GM21576 (cell line): ENCODE measurements around the gene TCHHL1.

Experiments used
- ATAC-seq: cut with Tn5 transposase; IDR thresholded peaks from one replicate; pipeline ENCODE4 v1.9.1; 2021; ENCODE audit warnings: mild to moderate bottlenecking, moderate library complexity; ENCODE audit not compliant: unreplicated experiment

The TCHHL1 gene

GRCh38 chr1:152039886-152040285 lies 49.0 kb downstream of the TCHHL1 start:
- ATAC-seq, result no peak

GRCh38 chr1:152039461-152039860 lies 49.4 kb downstream of the TCHHL1 start:
- no peak for ATAC-seq

GRCh38 chr1:152038871-152039270 lies 50.0 kb downstream of the TCHHL1 start:
- ATAC-seq, result no peak

DNA sequence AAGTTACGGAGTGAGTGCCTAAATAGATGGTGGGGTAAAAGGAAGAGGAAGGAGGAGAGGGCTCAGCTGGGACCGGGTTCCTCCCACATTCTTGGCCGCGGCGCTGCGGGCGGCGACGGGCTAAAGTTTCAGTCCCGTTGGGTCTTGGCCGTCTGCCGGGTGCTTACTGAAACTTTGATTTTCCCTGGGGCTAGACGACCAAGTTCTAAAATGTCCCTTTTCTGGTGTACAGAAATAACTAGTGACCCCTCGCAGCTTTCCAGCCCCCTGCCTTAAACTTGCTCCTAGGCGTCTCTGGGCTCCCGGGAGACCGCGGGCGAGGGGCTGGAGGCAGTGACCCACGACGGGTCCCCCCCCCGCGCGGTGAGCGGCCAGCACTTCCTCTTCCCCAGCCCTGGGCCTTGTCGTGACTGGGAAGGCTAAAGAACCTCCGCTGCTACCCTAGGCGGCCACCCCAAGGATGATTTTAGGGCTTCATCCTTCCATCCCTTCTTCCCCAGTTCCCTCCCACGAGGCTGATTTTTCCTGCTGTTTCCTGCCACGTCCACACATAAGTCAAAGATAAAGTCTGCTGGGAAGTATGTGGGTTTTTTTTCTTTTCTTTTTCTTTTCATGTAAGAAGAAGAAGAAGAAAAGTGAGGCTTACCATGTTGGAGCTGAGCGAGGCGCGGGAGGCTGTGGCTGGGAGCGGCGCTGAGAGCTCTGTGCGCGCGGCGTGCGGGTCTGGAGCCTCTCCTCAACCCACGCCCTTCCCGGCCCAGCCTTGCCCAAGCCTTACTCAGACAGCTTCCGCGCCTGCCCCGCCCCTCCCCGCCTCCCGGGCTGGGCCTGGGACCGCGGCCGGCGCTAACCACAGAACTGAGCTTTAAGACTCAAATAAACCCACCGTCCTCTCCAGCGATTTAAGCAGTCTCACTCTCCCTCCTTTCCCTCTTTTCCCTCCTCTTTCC lies 52.3 kb downstream of the TCHHL1 start, which contains the start of gene S100A11:
S100A11 (minus strand) TSS at position 738 of the 950 bp plus-strand sequence; CDS start at position 649, 89 bp downstream.
- peak; percentile 41 for ATAC-seq

- ATAC-seq, result no peak
These were observed 53.2 kb downstream of the TCHHL1 start for GRCh38 chr1:152035539-152036266.

DNA sequence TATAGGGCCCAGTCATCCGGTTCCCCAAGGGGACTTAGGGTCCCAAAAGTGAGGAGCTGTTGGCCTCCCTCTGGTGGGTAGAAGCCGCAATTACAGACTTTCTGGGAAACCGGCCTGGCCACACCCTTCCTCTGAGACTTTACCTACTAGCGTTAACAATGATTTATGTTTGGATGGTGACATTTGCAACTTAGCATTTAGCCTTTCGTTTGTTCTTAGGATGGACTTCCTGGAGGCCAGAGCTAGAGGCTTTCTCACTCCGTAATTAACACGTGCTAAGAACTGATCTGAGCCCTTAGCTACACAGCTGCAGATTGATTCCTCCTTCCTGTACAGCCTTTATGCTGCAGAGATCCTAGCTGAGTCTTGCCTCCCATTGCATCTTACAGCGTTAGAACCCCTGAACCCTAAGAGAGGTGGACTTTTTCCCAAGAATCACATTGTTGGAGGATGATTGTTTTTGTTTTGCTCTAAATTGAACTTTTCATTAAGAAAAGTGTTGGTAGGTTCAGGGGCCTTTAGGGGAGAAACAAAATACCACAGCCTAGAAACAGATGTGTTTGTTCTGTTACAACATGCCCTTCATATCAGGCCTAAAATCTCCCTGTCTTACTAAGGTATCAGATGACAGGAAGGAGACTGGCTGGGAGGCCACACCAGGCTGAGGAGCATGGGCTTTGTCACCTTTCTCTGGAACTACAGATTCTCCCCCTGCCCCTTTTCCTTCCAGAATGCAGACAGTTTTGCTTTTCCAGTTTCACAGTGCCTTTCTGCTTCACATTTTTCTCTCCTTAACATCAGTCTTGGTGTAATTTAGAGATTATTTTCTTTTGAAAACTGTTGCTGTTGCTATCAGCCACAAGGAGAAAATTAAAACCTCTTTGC lies 54.0 kb downstream of the TCHHL1 start:
- ATAC-seq, result no peak

DNA sequence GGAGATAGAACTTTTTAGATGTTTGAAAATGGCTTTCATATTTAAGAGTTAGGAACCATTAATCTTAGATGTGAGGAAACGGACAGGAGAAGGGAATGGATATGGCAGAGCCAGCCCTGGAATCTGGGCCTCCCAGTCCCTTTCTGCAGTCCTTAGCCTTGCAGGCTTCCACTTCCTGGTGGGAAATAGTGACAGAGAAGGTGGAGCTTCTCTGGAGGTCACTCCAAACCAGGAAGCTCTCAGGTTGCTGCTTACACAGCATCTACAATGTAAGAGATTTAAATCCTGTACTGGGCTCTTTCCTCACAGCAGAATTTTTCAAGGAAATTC lies 54.6 kb downstream of the TCHHL1 start:
- ATAC-seq, result no peak
